Left ventricle myocardium inferior (tissue), 1 donor: Measurements from ENCODE around the gene ASCC3. TPM values are rescaled to one million over a fixed set of nuclear protein-coding genes. Genes with fewer than 3 reads are reported as not detected.

Experiments used
- DNase-seq: peaks from one replicate; pipeline ENCODE4 v3.0.0-alpha.2; 2020
- H3K27ac ChIP-seq: fragments of 200-600 bp; replicated peaks from 2 replicates; pipeline ENCODE4 v1.8.0; 2021
- H3K27me3 ChIP-seq: fragments of 200-600 bp; 2 replicates; pipeline ENCODE4 v1.8.0; 2021; ENCODE audit warnings: low read depth
- H3K36me3 ChIP-seq: fragments of 200-600 bp; 2 replicates; pipeline ENCODE4 v1.8.0; 2021
- H3K4me1 ChIP-seq: fragments of 200-600 bp; 2 replicates; pipeline ENCODE4 v1.8.0; 2021
- H3K4me3 ChIP-seq: fragments of 200-600 bp; 2 replicates; pipeline ENCODE4 v1.8.0; 2021; ENCODE audit warnings: mild to moderate bottlenecking, moderate library complexity
- H3K9me3 ChIP-seq: fragments of 200-600 bp; replicated peaks from 2 replicates; pipeline ENCODE4 v1.8.0; 2021
- CTCF ChIP-seq: fragments of 200-600 bp; IDR thresholded peaks from 2 replicates; pipeline ENCODE4 v1.8.0; 2021; ENCODE audit warnings: antibody characterized with exemption, mild to moderate bottlenecking, borderline replicate concordance
- intact Hi-C: fragments of 100-400 bp; cut with micrococcal nuclease; formaldehyde crosslinking; loops from one replicate; pipeline ENCODE4 v1.11.0; 2022
- total RNA-seq: library from RNA; stranded (reverse); fragmentation: NEBNext Ultra II Directional; extraction: Animal tissue kit (Norgen Biotek cat#: 25700); gene quantifications from one replicate; pipeline ENCODE4 v1.2.1, GENCODE V29; 2021
- donor health status: DM: no; HTN: yes; CAD: no; lungs with severe emphysema.

The ASCC3 gene
- total RNA-seq, 1 donor from 2014 or later, result 16.7 TPM

GRCh38 chr6:100459592-100460184 is 421.4 kb downstream of the ASCC3 start:
- no peaks in the 10 kb centered on the region for H3K9me3 ChIP-seq
- no peaks in the 10 kb centered on the region for H3K36me3 ChIP-seq
- H3K4me3 ChIP-seq, result no peak overlapping the region
- intact Hi-C loops, result no loop called here
- H3K27ac ChIP-seq, result no peak overlapping the region
- H3K27me3 ChIP-seq, result peaks cover 100% of the 10 kb centered on the region
- no peak for TF ChIP-seq CTCF
- DNase-seq, result no peak
- H3K4me1 ChIP-seq, result peaks cover 33% of the 10 kb centered on the region

GRCh38 chr6:100458841-100459591 is 422.1 kb downstream of the ASCC3 start:
- TF ChIP-seq CTCF, result no peak
- Histone ChIP-seq H3K27ac (no peak overlapping the region), H3K9me3 (no peaks in the 10 kb centered on the region), H3K4me3 (no peak overlapping the region), H3K4me1 (peaks cover 30% of the 10 kb centered on the region), H3K27me3 (peaks cover 100% of the 10 kb centered on the region), H3K36me3 (no peaks in the 10 kb centered on the region)
- DNase-seq, result no peak
- intact Hi-C loops, result no loop called here
